ENCODE results near the gene RAB8A.
"Not testable (repeated sequence)": the region's sequence is repeated elsewhere in the genome, so short reads cannot be mapped to it uniquely, and the experiment has no call there.

The RAB8A gene

DNA sequence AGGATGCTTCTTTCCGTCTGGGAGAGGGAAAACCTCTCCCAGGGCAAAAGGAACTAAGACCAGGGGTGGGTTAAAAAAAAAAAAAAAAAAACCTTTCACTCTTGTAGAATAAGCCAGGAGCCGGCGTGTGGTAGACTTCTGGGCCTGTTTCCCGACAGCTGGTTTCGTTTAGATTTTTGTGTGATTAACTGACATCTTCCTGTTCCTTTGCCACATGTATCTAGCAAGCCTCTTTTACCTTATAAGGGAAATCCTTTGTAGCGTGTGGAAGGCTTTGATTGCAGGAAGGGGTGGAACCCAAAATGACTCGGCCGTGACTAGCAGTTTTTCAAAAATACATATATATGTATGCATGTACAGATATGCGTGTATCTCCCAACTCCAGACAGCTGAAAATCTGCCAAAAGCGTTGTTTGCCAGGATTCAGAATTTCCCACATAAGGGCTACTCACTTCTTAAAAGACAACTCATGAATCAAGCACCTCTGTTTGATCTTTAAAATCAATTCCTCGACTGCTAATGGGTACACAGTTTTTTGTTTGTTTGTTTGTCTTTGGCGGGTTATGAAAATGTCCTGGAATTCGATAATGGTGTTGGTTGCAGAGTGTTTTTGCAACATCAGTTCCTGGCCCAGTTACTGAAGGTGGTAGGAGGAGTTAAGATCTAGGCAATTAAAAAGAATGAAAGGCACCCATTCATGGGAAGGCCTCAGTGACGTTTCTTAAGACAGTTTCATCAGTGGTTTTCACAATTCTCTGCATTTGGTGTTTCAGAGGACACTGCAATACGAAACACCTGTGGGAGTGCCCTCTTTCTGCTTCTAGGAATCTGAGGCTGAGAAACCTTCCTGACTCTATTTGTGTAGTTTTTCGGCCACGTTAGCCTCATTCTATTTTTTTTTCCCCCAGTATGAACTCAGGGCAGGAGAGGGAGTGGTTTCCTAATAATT, 32.7 kb upstream of the RAB8A start:
- DNase-seq (ENCODE audit: low read depth) = peak; percentile 82

GRCh38 chr19:16084067-16084685, 27.5 kb upstream of the RAB8A start:
- no peak for DNase-seq (ENCODE audit: low read depth)

DNA sequence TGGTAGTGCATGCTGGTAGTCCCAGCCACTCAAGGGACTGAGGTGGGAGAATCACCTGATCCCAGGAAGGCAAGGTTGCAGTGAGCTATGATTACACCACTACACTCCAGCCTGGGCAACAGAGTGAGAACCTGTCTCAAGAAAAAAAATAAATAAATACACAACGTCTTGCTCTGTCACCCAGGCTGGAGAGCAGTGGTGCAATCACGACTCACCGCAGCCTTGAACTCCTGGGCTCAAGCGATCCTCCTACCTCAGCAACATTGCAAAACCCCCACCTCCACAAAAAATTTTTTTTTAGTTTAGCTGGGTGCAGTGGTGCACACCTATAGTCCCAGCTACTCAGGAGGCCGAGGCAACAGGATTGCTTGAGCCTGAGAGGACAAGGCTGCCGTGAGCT, 26.6 kb upstream of the RAB8A start:
- no peak for DNase-seq (ENCODE audit: low read depth)

DNA sequence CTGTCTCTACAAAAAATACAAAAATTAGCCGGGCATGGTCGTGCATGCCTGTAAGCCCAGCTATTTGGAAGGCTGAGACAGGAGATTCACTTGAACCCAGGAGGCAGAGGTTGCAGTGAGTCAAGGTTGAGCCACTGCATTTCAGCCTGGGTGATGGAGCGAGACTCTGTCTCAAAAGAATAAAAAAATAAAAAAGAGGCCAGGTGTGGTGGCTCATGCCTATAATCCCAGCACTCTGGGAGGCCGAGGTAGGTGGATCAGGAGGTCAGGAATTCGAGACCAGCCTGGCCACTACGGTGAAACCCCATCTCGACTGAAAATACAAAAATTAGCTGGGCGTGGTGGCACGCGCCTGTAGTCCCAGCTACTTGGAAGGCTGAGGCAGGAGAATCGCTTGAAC, 24.3 kb upstream of the RAB8A start:
- not testable (repeated sequence) for DNase-seq (ENCODE audit: low read depth)

DNA sequence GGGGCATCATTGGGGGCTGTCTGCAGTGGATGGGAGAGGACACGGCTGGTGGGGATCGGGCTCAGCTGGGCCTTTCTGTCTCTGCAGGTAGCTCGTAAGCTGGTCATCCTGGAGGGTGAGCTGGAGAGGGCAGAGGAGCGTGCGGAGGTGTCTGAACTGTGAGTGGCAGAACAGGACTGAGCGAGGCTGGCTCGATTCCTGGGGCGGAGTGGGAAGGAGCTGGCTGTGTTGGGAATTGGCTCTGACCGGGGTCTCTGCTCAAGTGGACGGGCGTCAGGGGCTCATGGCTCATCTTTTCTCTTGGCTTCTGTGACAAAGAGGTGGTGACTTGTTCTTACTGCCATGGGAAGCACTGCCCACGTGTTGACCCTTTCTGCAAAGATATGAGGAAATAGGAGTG, 23.7 kb upstream of the RAB8A start:
- no peak for DNase-seq (ENCODE audit: low read depth)

- DNase-seq (ENCODE audit: low read depth) = no peak
Observed at GRCh38 chr19:16088351-16089009, 23.2 kb upstream of the RAB8A start.

GRCh38 chr19:16089010-16089846, 22.5 kb upstream of the RAB8A start:
- no peak for DNase-seq (ENCODE audit: low read depth)

GRCh38 chr19:16091546-16092475, 19.9 kb upstream of the RAB8A start:
- no peak for DNase-seq (ENCODE audit: low read depth)

DNA sequence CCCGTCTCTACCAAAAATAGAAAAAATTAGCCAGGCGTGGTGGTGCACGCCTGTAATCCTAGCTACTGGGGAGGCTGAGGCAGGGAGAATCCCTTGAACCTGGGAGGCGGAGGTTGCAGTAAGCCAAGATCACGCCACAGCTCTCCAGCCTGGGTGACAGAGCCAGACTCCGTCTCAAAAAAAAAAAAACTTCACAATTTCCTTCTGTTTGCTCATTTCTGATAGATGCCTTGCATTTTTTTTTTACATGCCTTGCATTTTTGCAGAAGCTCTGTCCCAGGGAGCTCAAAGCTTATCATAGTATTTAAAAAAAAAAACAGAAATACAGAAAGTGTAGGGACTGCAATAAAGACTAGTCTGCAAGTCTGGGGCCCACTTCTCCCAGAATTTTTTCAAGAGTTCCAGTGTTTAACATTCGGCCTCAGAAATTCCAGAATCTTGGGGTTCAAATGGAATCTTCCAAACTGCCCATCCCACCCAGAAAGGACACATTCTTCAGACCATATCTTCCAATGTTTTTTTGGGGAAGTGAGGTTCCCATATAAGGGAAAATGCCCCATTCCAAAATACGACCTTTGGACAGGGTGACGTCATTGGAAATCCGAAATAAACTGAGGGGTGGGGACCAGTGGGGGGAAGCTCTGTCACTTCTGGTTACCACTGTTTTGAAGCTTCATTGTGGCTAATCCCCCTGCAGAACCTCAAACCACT, 17.2 kb upstream of the RAB8A start:
- DNase-seq (ENCODE audit: low read depth) = no peak

DNA sequence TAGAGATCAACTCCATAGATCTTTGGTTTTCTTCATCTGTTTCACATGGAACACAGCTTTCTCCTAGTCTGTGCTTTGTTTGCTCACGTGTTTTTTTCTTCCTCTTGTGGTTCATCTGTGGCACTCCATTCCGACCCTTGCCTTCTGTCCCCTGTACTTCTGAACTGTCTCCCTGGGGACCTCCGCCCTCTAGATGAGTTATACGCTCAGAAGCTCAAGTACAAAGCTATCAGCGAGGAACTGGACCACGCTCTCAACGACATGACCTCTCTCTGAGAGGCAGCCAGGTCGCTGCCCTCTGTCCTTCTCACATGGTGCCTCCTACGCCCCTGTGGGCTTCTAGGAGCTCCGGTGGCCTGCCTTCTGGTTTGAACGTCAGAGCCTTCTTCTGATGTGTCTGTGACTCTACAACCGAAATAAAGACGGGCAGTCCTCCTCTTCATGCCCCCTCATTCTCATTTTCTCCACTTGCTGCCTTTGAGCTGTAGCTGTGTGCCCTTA, 16.6 kb upstream of the RAB8A start:
- no peak for DNase-seq (ENCODE audit: low read depth)

GRCh38 chr19:16096280-16096855, 15.3 kb upstream of the RAB8A start:
- no peak for DNase-seq (ENCODE audit: low read depth)

GRCh38 chr19:16098416-16098768, 13.3 kb upstream of the RAB8A start:
- DNase-seq (ENCODE audit: low read depth) = no peak

- no peak for DNase-seq (ENCODE audit: low read depth)
Observed at GRCh38 chr19:16098821-16099220, 12.9 kb upstream of the RAB8A start.

DNA sequence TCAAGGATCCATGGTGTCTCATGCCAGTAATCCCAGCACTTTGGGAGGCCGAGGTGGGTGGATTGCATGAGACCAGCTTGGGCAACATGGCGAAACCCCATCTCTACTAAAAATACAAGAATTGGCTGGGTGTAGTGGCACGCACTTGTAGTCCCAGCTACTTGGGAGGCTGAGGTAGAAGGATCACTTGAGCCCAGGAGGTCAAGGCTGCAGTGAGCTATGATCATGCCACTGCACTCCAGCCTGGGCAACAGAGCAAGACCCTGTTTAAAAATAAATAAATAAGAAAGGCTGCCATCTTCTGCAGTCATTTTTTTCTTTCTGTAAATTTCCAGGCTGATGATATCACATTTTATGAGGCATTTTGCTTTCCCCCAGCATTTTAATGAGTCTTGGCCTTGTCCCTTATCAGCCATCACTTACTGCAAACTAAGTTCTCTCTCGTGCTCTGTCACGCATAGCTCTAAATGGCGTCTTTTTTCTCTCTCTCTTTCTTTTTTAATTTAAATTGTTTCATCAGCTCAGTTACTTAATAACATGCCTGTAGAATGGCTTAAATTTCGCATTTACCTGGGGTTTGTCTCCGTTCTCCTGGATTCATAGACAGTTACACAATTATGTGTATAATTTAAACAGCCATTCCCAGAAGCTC, 12.2 kb upstream of the RAB8A start:
- not testable (repeated sequence) for DNase-seq (ENCODE audit: low read depth)

- DNase-seq (ENCODE audit: low read depth) = no peak
Observed at GRCh38 chr19:16100524-16100923, 11.2 kb upstream of the RAB8A start.

GRCh38 chr19:16104722-16105121, 7.0 kb upstream of the RAB8A start:
- no peak for DNase-seq (ENCODE audit: low read depth)

- DNase-seq (ENCODE audit: low read depth) = no peak
Observed at GRCh38 chr19:16106121-16106520, 5.6 kb upstream of the RAB8A start.

DNA sequence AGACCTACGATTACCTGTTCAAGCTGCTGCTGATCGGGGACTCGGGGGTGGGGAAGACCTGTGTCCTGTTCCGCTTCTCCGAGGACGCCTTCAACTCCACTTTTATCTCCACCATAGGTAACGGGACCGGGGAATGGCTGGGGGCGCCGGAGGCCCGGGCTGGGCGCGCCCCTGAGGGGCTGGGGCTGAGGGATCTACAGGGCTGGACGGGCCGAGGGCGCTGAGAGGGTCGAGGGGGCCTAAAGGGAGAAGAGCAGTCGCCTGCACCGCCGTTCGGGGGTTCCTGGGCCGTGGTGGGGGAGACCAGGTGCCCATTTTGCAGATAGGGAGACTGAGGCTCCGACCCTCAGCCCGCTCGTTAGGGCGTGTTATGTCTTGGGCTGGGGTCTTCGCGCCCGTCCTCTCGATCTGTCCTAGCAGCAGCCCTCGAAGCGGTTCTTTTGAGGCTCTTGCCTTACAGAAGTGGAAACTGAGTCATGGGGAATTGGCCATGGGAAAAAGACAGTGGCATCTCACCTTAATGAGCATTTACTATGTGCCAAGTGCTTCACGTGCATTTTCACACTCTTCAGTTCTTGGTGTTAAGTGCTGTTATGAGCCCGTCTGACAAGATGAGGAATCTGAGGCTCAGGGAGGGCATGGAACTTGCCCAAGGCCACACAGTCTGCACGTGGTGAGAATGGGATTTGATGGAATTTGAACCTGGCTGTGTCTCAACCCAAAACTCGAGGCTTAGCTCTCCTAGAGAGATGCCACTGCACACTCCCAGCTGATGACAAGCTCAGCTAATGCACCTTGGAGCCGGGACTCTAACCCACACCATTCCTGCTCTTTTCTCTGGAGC, 442 bp downstream of the RAB8A start:
- DNase-seq (ENCODE audit: low read depth) = no peak

Measured in CMK (cell line).